NOMO-1 (cell line): ENCODE results near the gene ZNF557.
A peak's percentile ranks its signal among the peaks of the same experiment; 100 is the strongest.

Experiments used
- DNase-seq, 2 experiments: peaks; one replicate each; lab custom pipeline; 2025; ENCODE audit not compliant: unreplicated experiment in 2 of 2; lab: John Stamatoyannopoulos, UW

ZNF557 gene

GRCh38 chr19:7074705-7075282, 5.3 kb downstream of the ZNF557 start:
- no peak for DNase-seq

DNA sequence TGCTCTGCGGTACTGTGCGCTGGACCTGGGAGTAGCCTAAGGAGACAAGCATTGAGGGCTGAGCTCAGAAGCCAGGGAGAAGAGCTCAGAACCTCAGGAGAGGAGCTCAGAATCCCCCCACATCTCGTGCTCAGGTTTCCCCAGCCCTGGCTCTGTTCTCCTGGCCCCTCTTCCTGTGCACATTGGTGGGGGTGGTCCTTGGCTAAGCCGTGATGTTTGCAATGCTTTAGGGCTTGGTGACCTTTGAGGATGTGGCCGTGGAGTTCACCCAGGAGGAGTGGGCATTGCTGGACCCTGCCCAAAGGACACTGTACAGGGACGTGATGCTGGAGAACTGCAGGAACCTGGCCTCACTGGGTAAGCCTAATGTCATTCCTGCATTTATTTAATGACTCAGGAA, 6.6 kb downstream of the ZNF557 start:
- no peak for DNase-seq

DNA sequence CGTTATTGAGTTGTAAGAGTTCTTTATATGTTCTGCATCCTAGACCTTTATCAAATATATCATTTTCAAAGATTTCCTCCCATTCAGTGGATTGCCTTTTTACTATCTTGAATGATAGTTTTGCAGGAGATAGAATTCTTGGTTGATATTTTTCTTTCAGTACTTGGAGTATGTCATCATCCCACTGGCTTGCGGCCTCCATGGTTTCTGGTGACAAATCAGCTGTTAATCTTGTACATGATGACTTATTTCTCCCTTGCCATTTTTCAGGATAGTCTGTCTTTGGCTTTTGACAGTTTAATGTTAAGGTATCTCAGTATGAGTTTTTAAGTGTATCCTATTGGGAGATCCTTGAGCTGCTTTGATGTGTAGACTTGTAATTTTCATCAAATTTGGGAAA, 8.5 kb downstream of the ZNF557 start:
- DNase-seq = no peak

DNA sequence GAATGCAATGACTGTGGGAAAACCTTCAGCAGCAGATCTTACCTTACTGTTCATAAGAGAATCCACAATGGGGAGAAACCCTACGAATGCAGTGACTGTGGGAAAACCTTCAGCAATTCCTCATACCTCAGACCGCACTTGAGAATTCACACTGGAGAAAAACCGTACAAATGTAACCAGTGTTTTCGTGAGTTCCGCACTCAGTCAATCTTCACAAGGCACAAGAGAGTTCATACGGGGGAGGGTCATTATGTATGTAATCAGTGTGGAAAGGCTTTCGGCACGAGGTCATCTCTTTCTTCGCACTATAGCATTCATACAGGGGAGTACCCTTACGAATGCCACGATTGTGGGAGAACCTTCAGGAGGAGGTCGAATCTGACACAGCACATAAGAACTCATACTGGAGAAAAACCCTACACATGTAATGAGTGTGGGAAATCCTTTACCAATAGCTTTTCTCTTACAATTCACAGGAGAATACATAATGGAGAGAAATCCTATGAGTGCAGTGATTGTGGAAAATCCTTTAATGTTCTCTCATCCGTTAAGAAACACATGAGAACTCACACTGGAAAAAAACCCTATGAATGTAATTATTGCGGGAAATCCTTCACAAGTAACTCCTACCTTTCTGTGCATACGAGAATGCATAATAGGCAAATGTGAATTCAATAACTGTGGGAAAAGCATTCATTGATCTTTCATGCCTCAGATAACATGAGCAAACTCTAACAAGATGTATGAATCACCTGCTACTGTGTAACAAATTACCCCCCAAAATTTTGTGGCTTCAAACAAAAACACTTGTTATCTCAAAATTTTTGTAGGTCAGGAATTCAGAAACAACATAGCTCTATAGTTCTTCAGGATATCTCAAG, 13.8 kb downstream of the ZNF557 start:
- no peak for DNase-seq

DNA sequence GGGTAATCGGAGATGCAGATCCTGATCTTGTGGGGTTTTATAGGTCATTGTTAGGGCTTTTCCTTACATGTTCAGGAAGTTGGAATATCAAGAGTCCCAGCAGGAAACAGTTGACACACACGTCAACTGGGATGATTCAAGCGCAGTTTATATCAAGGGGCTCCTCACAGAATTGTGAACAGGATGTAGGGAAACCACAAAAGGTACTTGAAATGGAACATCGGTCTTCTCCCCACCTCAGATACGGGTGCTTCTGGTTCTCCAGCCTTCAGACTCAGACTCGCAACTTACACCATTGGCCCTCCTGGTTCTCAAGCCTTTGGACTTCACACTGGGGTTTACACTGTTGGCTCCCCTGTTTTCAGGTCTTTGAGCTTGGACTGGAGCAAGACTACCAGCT, 19.5 kb downstream of the ZNF557 start:
- DNase-seq = no peak

GRCh38 chr19:7098096-7098495, 28.6 kb downstream of the ZNF557 start:
- no peak for DNase-seq

- peak; percentile 91 to 97 for DNase-seq
Observed at GRCh38 chr19:7098701-7099596, 29.4 kb downstream of the ZNF557 start.

GRCh38 chr19:7099597-7099921, 30.1 kb downstream of the ZNF557 start:
- DNase-seq = no peak

- DNase-seq = no peak
Observed at GRCh38 chr19:7101498-7102253, 32.2 kb downstream of the ZNF557 start.

- DNase-seq = no peak
Observed at GRCh38 chr19:7104747-7105447, 35.4 kb downstream of the ZNF557 start.

GRCh38 chr19:7106711-7107657, 37.5 kb downstream of the ZNF557 start:
- no peak for DNase-seq

DNA sequence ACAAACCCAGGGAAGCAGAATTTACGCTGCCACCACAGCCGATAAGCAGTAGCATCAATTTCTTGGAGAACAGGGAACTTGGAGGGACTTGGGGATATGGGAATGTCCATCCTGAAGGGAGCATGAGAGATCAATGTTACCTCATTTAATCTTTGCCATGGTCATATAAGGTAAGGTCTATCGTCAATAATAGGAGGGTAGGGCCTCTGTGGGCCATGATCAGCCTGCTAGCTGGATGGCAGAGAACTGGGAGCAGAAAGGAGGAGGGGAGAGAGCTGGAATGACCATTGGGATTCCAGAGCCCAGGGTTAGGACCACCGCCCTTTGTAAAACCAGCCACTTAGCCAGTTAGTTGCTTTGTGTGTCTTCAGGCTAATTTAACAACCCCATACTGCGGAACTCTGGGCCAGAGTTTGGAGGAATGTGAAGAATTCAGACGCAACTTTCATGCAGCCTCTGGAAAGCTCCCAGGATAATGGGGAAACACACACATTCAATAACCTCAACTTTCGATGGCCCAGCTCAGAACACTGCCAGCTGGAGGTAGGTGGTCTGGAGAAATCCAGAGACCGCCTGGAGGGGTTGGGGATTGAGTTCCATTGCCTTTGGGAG, 40.3 kb downstream of the ZNF557 start:
- no peak for DNase-seq

DNA sequence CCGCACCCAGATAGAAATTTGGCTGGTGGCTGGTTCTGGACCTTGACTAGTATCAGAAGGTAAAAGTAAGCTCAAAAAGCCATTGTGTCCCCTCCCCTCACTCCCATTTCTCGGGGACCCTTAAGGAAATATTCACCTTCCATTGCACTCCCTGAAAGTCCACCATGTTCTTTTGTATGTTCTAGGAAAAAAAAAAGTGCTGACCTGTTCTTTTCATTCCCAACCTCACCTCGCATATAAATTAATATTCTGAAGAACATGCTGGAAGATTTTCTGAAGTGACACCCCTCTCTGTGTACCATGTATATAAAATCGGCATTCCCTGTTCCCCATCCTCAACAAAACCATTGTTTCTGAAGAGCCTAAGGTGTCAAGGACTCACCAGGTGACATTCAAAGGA, 43.2 kb downstream of the ZNF557 start:
- DNase-seq = no peak

DNA sequence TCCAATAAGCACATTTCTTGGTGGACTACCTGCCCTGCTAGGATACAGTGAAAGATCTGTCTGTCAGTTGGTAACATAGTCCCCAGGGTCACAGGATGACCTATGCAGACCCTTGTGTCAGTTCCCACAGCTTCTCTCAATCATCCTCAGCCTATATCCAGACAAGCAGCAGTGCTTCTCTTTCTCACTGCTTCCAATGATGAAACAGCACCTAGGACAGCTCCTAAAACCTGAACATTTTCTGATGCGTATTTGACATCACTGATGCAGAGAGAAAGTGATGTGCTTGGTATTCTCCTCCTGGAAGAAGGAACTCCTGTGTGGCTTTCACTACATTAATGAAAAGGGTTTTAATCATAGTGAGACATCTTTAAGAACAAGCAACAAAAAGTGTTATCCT, 43.7 kb downstream of the ZNF557 start:
- no peak for DNase-seq

GRCh38 chr19:7115721-7116120, 46.2 kb downstream of the ZNF557 start:
- DNase-seq = no peak

DNA sequence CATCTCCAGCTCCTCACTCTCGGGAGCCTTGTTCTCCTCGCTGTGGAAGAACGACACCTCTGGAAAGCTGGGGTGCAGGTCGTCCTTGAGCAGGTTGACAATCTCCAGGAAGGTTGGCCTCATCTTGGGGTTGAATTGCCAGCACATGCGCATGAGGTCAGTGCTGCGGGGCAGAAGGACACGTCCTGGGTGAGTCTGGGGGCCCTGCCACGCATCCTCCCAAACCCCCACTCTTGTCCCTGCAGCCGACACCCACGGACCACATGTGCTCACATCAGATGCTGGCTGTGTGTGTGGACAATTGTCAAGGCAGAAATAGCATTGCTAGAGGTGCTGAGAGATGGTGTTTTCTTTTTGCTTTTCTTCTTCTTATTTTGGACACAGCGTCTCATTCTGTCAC, 47.7 kb downstream of the ZNF557 start:
- no peak for DNase-seq

DNA sequence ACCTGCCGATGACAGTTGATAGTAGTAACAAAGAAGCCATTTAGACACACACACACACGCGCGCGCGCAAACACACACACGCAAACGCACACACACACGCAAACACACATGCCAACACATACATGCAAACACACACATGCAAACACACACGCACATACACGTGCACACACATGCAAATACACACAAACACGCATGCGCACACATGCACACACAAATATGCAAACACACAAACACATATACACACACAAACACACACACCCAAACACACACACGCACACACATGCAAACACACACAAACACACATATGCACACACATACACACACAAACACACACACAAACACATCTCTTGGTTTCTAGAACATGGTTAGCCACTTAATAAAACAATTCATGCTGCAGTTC, 50.1 kb downstream of the ZNF557 start:
- no peak for DNase-seq

DNA sequence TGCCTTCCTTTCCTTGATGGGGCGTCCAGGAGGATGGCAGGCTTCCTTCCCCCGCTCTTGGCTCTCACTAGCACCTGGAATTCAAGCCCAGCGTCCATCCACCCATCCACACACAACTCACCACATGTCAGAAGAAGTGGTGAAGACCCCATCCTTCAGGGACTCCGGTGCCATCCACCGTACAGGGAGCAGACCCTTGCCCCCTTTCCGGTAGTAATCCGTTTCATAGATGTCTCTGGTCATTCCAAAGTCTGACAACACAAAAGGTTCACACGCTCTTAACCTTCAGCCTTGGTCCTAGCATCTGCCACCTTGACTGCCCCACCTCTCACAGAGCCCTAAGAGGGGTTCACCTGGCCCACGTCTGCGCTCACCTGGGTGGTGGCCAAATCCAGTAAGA, 51.0 kb downstream of the ZNF557 start:
- DNase-seq = no peak

GRCh38 chr19:7122701-7123100, 53.2 kb downstream of the ZNF557 start:
- no peak for DNase-seq
